HepG2 (cell line): ENCODE measurements around the gene SH3PXD2A. TPM values are rescaled to one million over a fixed set of nuclear protein-coding genes. Genes with fewer than 3 reads are reported as not detected.

Experiments
- ATAC-seq: fragments of 200-7000 bp; cut with Tn5 transposase; 3 replicates; pipeline ENCODE4 v1.9.1; 2020; ENCODE audit warnings: mild to moderate bottlenecking, moderate library complexity
- BruUV-seq: library from RNA; stranded (reverse); fragments of 400-500 nt; replicated peaks from 2 replicates; lab custom pipeline; 2021; lab: Mats Ljungman, UMichigan
- CTCF ChIA-PET: fragments of 300-600 bp; formaldehyde crosslinking; extraction: SDS; loops from one replicate; lab custom pipeline; 2021; ENCODE audit warnings: low total read pairs, inconsistent platforms, low intra/inter-chr PET ratio; lab: Yijun Ruan, JAX
- POLR2A ChIA-PET: fragments of 350-600 bp; sonication (Branson Sonifier 250); formaldehyde crosslinking; loops from one replicate; lab custom pipeline; 2020; ENCODE audit warnings: antibody characterized with exemption, inconsistent platforms; lab: Yijun Ruan, JAX
- DNase-seq: peaks from one replicate; pipeline ENCODE4 v3.0.0-alpha.2; 2015; ENCODE audit warnings: low spot score
- FAIRE-seq: peaks from 3 replicates; lab custom pipeline; 2011; peaks lifted over from hg19 to GRCh38; lab: Jason Lieb, UNC
- H2AFZ ChIP-seq: one replicate; pipeline ENCODE4 v1.6.1; 2011; ENCODE audit warnings: low read length, inconsistent platforms
- H3K27ac ChIP-seq: fragments of 300-600 bp; 3 replicates; pipeline ENCODE4 v1.8.0; 2011; ENCODE audit warnings: mixed run types, mild to moderate bottlenecking, mixed read lengths, low read length, inconsistent platforms; ENCODE audit not compliant: insufficient read depth; ENCODE audit errors: extremely low read length
- H3K27me3 ChIP-seq, 2 experiments: fragments of 200-600 bp in 1 of 2; 2 replicates in 1 of 2; 3 replicates in 1 of 2; pipeline versions ENCODE4 v1.6.0 to v1.8.0; 2011; ENCODE audit warnings: low read length in 2 of 2, mild to moderate bottlenecking in 2 of 2, moderate library complexity in 2 of 2, inconsistent platforms in 1 of 2; ENCODE audit not compliant: insufficient read depth in 2 of 2, control insufficient read depth in 1 of 2
- H3K36me3 ChIP-seq, 2 experiments: fragments of 200-600 bp in 1 of 2; replicated peaks in 1 of 2; 2 replicates in 1 of 2; 3 replicates in 1 of 2; pipeline versions ENCODE4 v1.5.1 to v1.8.0; 2011; ENCODE audit warnings: low read length in 2 of 2, inconsistent platforms in 1 of 2; ENCODE audit not compliant: insufficient read depth in 2 of 2, control insufficient read depth in 1 of 2
- H3K4me1 ChIP-seq: 2 replicates; pipeline ENCODE4 v1.5.1; 2012; ENCODE audit warnings: low read length, inconsistent platforms; ENCODE audit not compliant: insufficient read depth
- H3K4me2 ChIP-seq: 2 replicates; pipeline ENCODE4 v1.6.0; 2011; ENCODE audit warnings: low read depth, low read length, inconsistent platforms
- H3K4me3 ChIP-seq, 3 experiments: fragments of 200-600 bp in 1 of 3; sonication (generic), shearing (Covaris generic) in 1 of 3; replicated peaks in 1 of 3; 2 replicates each; pipeline ENCODE4 v1.5.1; 2011 to 2016; ENCODE audit warnings: low read length in 3 of 3, inconsistent platforms in 2 of 3, low read depth in 2 of 3, mild to moderate bottlenecking in 2 of 3, control low read depth in 1 of 3, mixed read lengths in 1 of 3; ENCODE audit not compliant: insufficient read depth in 1 of 3
- H3K79me2 ChIP-seq: one replicate; pipeline ENCODE4 v1.6.1; 2011; ENCODE audit warnings: low read length, inconsistent platforms; ENCODE audit not compliant: insufficient read depth
- H3K9ac ChIP-seq: 2 replicates; pipeline ENCODE4 v1.6.0; 2011; ENCODE audit warnings: mild to moderate bottlenecking, low read depth, low read length, inconsistent platforms; ENCODE audit not compliant: insufficient read depth
- H3K9me3 ChIP-seq: 2 replicates; pipeline ENCODE4 v1.5.1; 2012; ENCODE audit warnings: mild to moderate bottlenecking, low read length
- H4K20me1 ChIP-seq: 2 replicates; pipeline ENCODE4 v1.6.0; 2011; ENCODE audit warnings: inconsistent platforms, mild to moderate bottlenecking, low read length, moderate library complexity; ENCODE audit not compliant: insufficient read depth
- AGO2 ChIP-seq: fragments of 200-400 bp; formaldehyde crosslinking; optimal IDR thresholded peaks from 2 replicates; pipeline ENCODE3; 2017; ENCODE audit warnings: mild to moderate bottlenecking, low read depth, low read length, moderate library complexity
- FOSL2 ChIP-seq: sonication (generic); formaldehyde crosslinking; IDR thresholded peaks from 2 replicates; pipeline ENCODE4 v1.4.0; 2020; ENCODE audit warnings: missing genetic modification reagents
- ZNF574 ChIP-seq: sonication (generic); formaldehyde crosslinking; IDR thresholded peaks from 2 replicates; pipeline ENCODE4 v1.4.0; 2020; ENCODE audit warnings: missing genetic modification reagents
- ZNF687 ChIP-seq: sonication (generic); formaldehyde crosslinking; IDR thresholded peaks from 2 replicates; pipeline ENCODE4 v1.5.1; 2020; ENCODE audit warnings: mild to moderate bottlenecking, missing genetic modification reagents, moderate library complexity
- WGBS: methylation state at CpG from one replicate; pipeline ENCODE4 v1.1.6; 2017; ENCODE audit warnings: low lambda C conversion rate; 5-methylcytosine and 5-hydroxymethylcytosine counted together
- in situ Hi-C: cut with HindIII; loops from 2 replicates; pipeline ENCODE4 v1.10.0; 2017; ENCODE audit warnings: low pct_unique_long_range_greater_than_20kb; ENCODE audit not compliant: extremely low pct_ligation_motif_present
- intact Hi-C: fragments of 100-400 bp; cut with micrococcal nuclease; formaldehyde crosslinking; loops from one replicate; pipeline ENCODE4 v1.10.0; 2022; ENCODE audit not compliant: unreplicated experiment
- polyA plus RNA-seq, 8 experiments: library from polyadenylated mRNA; depleted of rRNA in 3 of 8; stranded (reverse) in 7 of 8; unstranded in 1 of 8; fragments of >200 nt; fragmentation: Illumina TruSeq in 4 of 8; extraction: Trizol in 4 of 8; gene quantifications; 2 replicates each; pipeline versions ENCODE4 v1.2.1 to v1.2.3, GENCODE V29; 2011 to 2016; ENCODE audit warnings: low read depth in 4 of 8, missing spikeins in 1 of 8, mixed read lengths in 1 of 8; ENCODE audit not compliant: insufficient read depth in 1 of 8
- total RNA-seq, 5 experiments: library from RNA; depleted of rRNA; stranded (reverse); fragments of >200 nt; fragmentation: Illumina TruSeq; extraction: Trizol; gene quantifications; 2 replicates each; pipeline ENCODE4 v1.2.3, GENCODE V29; 2016; ENCODE audit warnings: low read depth in 1 of 5

SH3PXD2A gene
- total and polyA plus RNA-seq, 2 of the 13 experiments (the other 11 are each of a cell fraction or from before 2014, with no cell fraction given), result 11.1 to 11.3 TPM

- Histone ChIP-seq H3K79me2 (no peaks in the 10 kb centered on the region), H2AFZ (no peak overlapping the region), H3K9me3 (no peaks in the 10 kb centered on the region), H3K9ac (no peak overlapping the region), H3K27me3 (no peaks in the 10 kb centered on the region), H3K4me2 (no peak overlapping the region), H3K4me1 (no peaks in the 10 kb centered on the region), H3K36me3 (peaks cover 31 to 75% of the 10 kb centered on the region in 2 experiments), H3K4me3 (no peak overlapping the region), H4K20me1 (no peaks in the 10 kb centered on the region), H3K27ac (no peak overlapping the region)
- in situ Hi-C loops (no loop called here), intact Hi-C loops (no loop called here)
- ChIA-PET POLR2A (no interaction called here), CTCF (no interaction called here)
- 94% methylated on average over 17 of the region's 17 CpGs for WGBS
- no peak for FAIRE-seq
- TF ChIP-seq AGO2, result peak; percentile 24
- TF ChIP-seq ZNF574, result no peak
- peak; percentile 24; the same call in 1 of the 2 replicates for TF ChIP-seq ZNF687
- TF ChIP-seq FOSL2 (CRISPR knock-in tag), result 0 out of 2 replicates have a peak, but pooled peaks have one; percentile 21
- DNase-seq, result no peak
- no TSS peak for BruUV-seq
- ATAC-seq, result peak; percentile 9; the same call in 1 of the 3 replicates
Observed at GRCh38 chr10:103612462-103613365, 242.7 kb downstream of the SH3PXD2A start.
